GM21737 (cell line): Measurements from ENCODE around the gene NCOA5.

Experiments
- ATAC-seq: cut with Tn5 transposase; IDR thresholded peaks from one replicate; pipeline ENCODE4 v1.9.1; 2021; ENCODE audit warnings: mild to moderate bottlenecking, moderate library complexity; ENCODE audit not compliant: unreplicated experiment

The NCOA5 gene

GRCh38 chr20:46021361-46022359 lies 68.1 kb downstream of the NCOA5 start:
- no peak for ATAC-seq

- ATAC-seq, result no peak
Observed at GRCh38 chr20:46020555-46020954, 69.2 kb downstream of the NCOA5 start.

GRCh38 chr20:46018611-46019010 lies 71.2 kb downstream of the NCOA5 start:
- no peak for ATAC-seq

GRCh38 chr20:46018112-46018511 lies 71.7 kb downstream of the NCOA5 start:
- no peak for ATAC-seq

- no peak for ATAC-seq
Observed at GRCh38 chr20:46017272-46017671, 72.5 kb downstream of the NCOA5 start.

GRCh38 chr20:46014517-46015396 lies 75.0 kb downstream of the NCOA5 start:
- no peak for ATAC-seq

- no peak for ATAC-seq
Observed at GRCh38 chr20:46013829-46014516, 75.8 kb downstream of the NCOA5 start.

- ATAC-seq, result no peak
Observed at GRCh38 chr20:46013322-46013828, 76.4 kb downstream of the NCOA5 start.

GRCh38 chr20:46012921-46013320 lies 76.8 kb downstream of the NCOA5 start:
- ATAC-seq, result no peak

GRCh38 chr20:46011631-46012482 lies 77.9 kb downstream of the NCOA5 start:
- no peak for ATAC-seq
